HepG2 (cell line): ENCODE results near the gene JAKMIP3.

ENCODE experiments used
- BHLHE40 ChIP-seq: IDR thresholded peaks from 2 replicates; pipeline ENCODE4 v1.6.1; 2011; ENCODE audit warnings: low read length, improper control_type of control experiment
- ESRRA ChIP-seq: sonication (generic); formaldehyde crosslinking; IDR thresholded peaks from 2 replicates; pipeline ENCODE4 v1.5.1; 2020; ENCODE audit warnings: mild to moderate bottlenecking, low read depth, missing genetic modification reagents
- PHB2 ChIP-seq: fragments of 450-650 bp; IDR thresholded peaks from 2 replicates; pipeline ENCODE4 v1.6.1; 2018; ENCODE audit not compliant: partially characterized antibody
- TCF7 ChIP-seq: sonication (generic); IDR thresholded peaks from 2 replicates; pipeline ENCODE4 v1.6.1; 2016; ENCODE audit warnings: antibody characterized with exemption, low read depth
- ZNF101 ChIP-seq: sonication (generic); formaldehyde crosslinking; IDR thresholded peaks from 2 replicates; pipeline ENCODE4 v1.4.0; 2020; ENCODE audit warnings: mild to moderate bottlenecking, low read depth, missing genetic modification reagents, borderline replicate concordance

DNA sequence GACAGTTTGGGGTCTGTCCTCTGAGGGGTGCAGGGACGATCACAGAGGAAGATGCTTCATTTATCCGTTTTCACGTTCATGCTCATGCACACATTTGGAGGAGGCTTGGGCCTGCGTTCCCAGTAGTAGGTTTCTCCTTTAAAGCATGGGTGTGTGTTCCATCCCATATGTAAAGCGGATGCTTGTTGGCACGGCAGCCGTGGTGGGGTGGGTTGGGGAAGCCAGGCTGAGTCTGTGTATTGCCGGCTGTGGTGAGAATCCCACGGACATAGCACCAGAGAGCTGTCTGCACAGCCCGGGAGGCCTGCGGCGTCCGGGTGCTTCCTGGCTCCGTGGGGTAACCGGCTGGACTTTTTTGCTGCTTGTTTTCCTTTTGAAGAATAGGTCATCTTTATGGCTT lies 440 bp downstream of the JAKMIP3 start:
- no peak for TF ChIP-seq PHB2
- TF ChIP-seq ESRRA: no peak
- TF ChIP-seq TCF7: no peak
- TF ChIP-seq BHLHE40: no peak
- TF ChIP-seq ZNF101 (CRISPR knock-in tag): no peak
